Measurements from ENCODE around the gene RNF223.
A peak's percentile ranks its signal among the peaks of the same experiment; 100 is the strongest.
"Not testable (repeated sequence)": the region's sequence is repeated elsewhere in the genome, so short reads cannot be mapped to it uniquely, and the experiment has no call there.

RNF223 gene

GRCh38 chr1:1106510-1107221 is 32.6 kb upstream of the RNF223 start:
- no peak for ATAC-seq

- ATAC-seq = peak in 1 of 2 donors; percentile 69
Observed at GRCh38 chr1:1104152-1104551, 30.0 kb upstream of the RNF223 start.

GRCh38 chr1:1101503-1101902 is 27.4 kb upstream of the RNF223 start:
- no peak for ATAC-seq

GRCh38 chr1:1100296-1100695 is 26.2 kb upstream of the RNF223 start:
- ATAC-seq = no peak

GRCh38 chr1:1099506-1100183 is 25.5 kb upstream of the RNF223 start:
- peak in 1 of 2 donors; percentile 50 for ATAC-seq

GRCh38 chr1:1098681-1099421 is 24.7 kb upstream of the RNF223 start:
- ATAC-seq = peak in 1 of 2 donors; percentile 95

GRCh38 chr1:1096136-1096535 is 22.0 kb upstream of the RNF223 start:
- ATAC-seq = not testable (repeated sequence)

- no peak for ATAC-seq
Observed at GRCh38 chr1:1094981-1095380, 20.9 kb upstream of the RNF223 start.

- ATAC-seq = no peak
Observed at GRCh38 chr1:1093610-1093943, 19.5 kb upstream of the RNF223 start.

- peak in 1 of 2 donors; percentile 24 for ATAC-seq
Observed at GRCh38 chr1:1092894-1093609, 18.9 kb upstream of the RNF223 start.

GRCh38 chr1:1092149-1092855 is 18.2 kb upstream of the RNF223 start:
- no peak for ATAC-seq

- no peak for ATAC-seq
Observed at GRCh38 chr1:1091344-1092148, 17.4 kb upstream of the RNF223 start.

GRCh38 chr1:1090424-1091343 is 16.6 kb upstream of the RNF223 start:
- ATAC-seq = no peak

- ATAC-seq = no peak
Observed at GRCh38 chr1:1089731-1090423, 15.8 kb upstream of the RNF223 start.

GRCh38 chr1:1088801-1089680 is 14.9 kb upstream of the RNF223 start:
- no peak for ATAC-seq

GRCh38 chr1:1088029-1088800 is 14.1 kb upstream of the RNF223 start:
- no peak for ATAC-seq

- no peak for ATAC-seq
Observed at GRCh38 chr1:1087351-1088028, 13.4 kb upstream of the RNF223 start.
